ENCODE results near the gene PIN1.

The PIN1 gene

GRCh38 chr19:9891609-9892373 lies 56.7 kb downstream of the PIN1 start:
- no peak for DNase-seq

Measured in activated gamma-delta T cell (primary cell).